Measurements from ENCODE around the gene SSB.
"Not testable (repeated sequence)": the region's sequence is repeated elsewhere in the genome, so short reads cannot be mapped to it uniquely, and the experiment has no call there.

The SSB gene

GRCh38 chr2:169841625-169842024 lies 43.0 kb downstream of the SSB start:
- not testable (repeated sequence) for H3K27me3 ChIP-seq (ENCODE audit: control insufficient read depth, insufficient read depth, low read length); H3K4me1 ChIP-seq (ENCODE audit: control insufficient read depth, insufficient read depth, low read length); H3K9me3 ChIP-seq (ENCODE audit: control insufficient read depth, low read length); H3K36me3 ChIP-seq (ENCODE audit: control insufficient read depth, insufficient read depth, low read length); H3K9ac ChIP-seq (ENCODE audit: low read length); H3K4me3 ChIP-seq (ENCODE audit: low read length)

- Histone ChIP-seq H3K4me3 (ENCODE audit: low read length) (no peak overlapping the region), H3K36me3 (ENCODE audit: control insufficient read depth, insufficient read depth, low read length) (no peaks in the 10 kb centered on the region), H3K4me1 (ENCODE audit: control insufficient read depth, insufficient read depth, low read length) (no peaks in the 10 kb centered on the region), H3K9ac (ENCODE audit: low read length) (no peak overlapping the region), H3K9me3 (ENCODE audit: control insufficient read depth, low read length) (no peaks in the 10 kb centered on the region), H3K27me3 (ENCODE audit: control insufficient read depth, insufficient read depth, low read length) (no peaks in the 10 kb centered on the region)
These were observed 46.3 kb downstream of the SSB start for GRCh38 chr2:169845016-169845415.

GRCh38 chr2:169848959-169849693 lies 50.5 kb downstream of the SSB start:
- H3K4me3 ChIP-seq (ENCODE audit: low read length); H3K36me3 ChIP-seq (ENCODE audit: control insufficient read depth, insufficient read depth, low read length); H3K27me3 ChIP-seq (ENCODE audit: control insufficient read depth, insufficient read depth, low read length); H3K9me3 ChIP-seq (ENCODE audit: control insufficient read depth, low read length); H3K9ac ChIP-seq (ENCODE audit: low read length); H3K4me1 ChIP-seq (ENCODE audit: control insufficient read depth, insufficient read depth, low read length): not testable (repeated sequence)

- no peaks in the 10 kb centered on the region for H3K27me3 ChIP-seq (ENCODE audit: control insufficient read depth, insufficient read depth, low read length)
- H3K9me3 ChIP-seq (ENCODE audit: control insufficient read depth, low read length), result no peaks in the 10 kb centered on the region
- H3K9ac ChIP-seq (ENCODE audit: low read length), result no peak overlapping the region
- no peaks in the 10 kb centered on the region for H3K36me3 ChIP-seq (ENCODE audit: control insufficient read depth, insufficient read depth, low read length)
- no peaks in the 10 kb centered on the region for H3K4me1 ChIP-seq (ENCODE audit: control insufficient read depth, insufficient read depth, low read length)
- H3K4me3 ChIP-seq (ENCODE audit: low read length), result no peak overlapping the region
These were observed 51.0 kb downstream of the SSB start for GRCh38 chr2:169849710-169850109.

- Histone ChIP-seq H3K9me3 (ENCODE audit: control insufficient read depth, low read length) (no peaks in the 10 kb centered on the region), H3K36me3 (ENCODE audit: control insufficient read depth, insufficient read depth, low read length) (no peaks in the 10 kb centered on the region), H3K4me3 (ENCODE audit: low read length) (no peak overlapping the region), H3K27me3 (ENCODE audit: control insufficient read depth, insufficient read depth, low read length) (no peaks in the 10 kb centered on the region), H3K4me1 (ENCODE audit: control insufficient read depth, insufficient read depth, low read length) (no peaks in the 10 kb centered on the region), H3K9ac (ENCODE audit: low read length) (no peak overlapping the region)
These were observed 54.5 kb downstream of the SSB start for GRCh38 chr2:169853041-169853668.

GRCh38 chr2:169855281-169856258 lies 56.9 kb downstream of the SSB start:
- not testable (repeated sequence) for H3K4me1 ChIP-seq (ENCODE audit: control insufficient read depth, insufficient read depth, low read length); H3K9ac ChIP-seq (ENCODE audit: low read length); H3K4me3 ChIP-seq (ENCODE audit: low read length); H3K27me3 ChIP-seq (ENCODE audit: control insufficient read depth, insufficient read depth, low read length); H3K36me3 ChIP-seq (ENCODE audit: control insufficient read depth, insufficient read depth, low read length); H3K9me3 ChIP-seq (ENCODE audit: control insufficient read depth, low read length)

GRCh38 chr2:169859423-169859822 lies 60.8 kb downstream of the SSB start:
- Histone ChIP-seq H3K9me3 (ENCODE audit: control insufficient read depth, low read length) (no peaks in the 10 kb centered on the region), H3K27me3 (ENCODE audit: control insufficient read depth, insufficient read depth, low read length) (no peaks in the 10 kb centered on the region), H3K4me3 (ENCODE audit: low read length) (no peak overlapping the region), H3K36me3 (ENCODE audit: control insufficient read depth, insufficient read depth, low read length) (no peaks in the 10 kb centered on the region), H3K4me1 (ENCODE audit: control insufficient read depth, insufficient read depth, low read length) (no peaks in the 10 kb centered on the region), H3K9ac (ENCODE audit: low read length) (no peak overlapping the region)

- Histone ChIP-seq H3K9ac (ENCODE audit: low read length) (no peak overlapping the region), H3K4me3 (ENCODE audit: low read length) (no peak overlapping the region), H3K36me3 (ENCODE audit: control insufficient read depth, insufficient read depth, low read length) (no peaks in the 10 kb centered on the region), H3K9me3 (ENCODE audit: control insufficient read depth, low read length) (no peaks in the 10 kb centered on the region), H3K27me3 (ENCODE audit: control insufficient read depth, insufficient read depth, low read length) (no peaks in the 10 kb centered on the region), H3K4me1 (ENCODE audit: control insufficient read depth, insufficient read depth, low read length) (no peaks in the 10 kb centered on the region)
These were observed 61.5 kb downstream of the SSB start for GRCh38 chr2:169860149-169860548.

Data from mucosa of stomach (tissue), 1 donor.